T-helper 9 cell (primary cell): ENCODE results near the gene KRTAP6-1.

Source experiments
- DNase-seq: peaks from one replicate; pipeline ENCODE4 v3.0.0-alpha.2; 2020

The KRTAP6-1 gene

GRCh38 chr21:30577766-30578165, 36.0 kb downstream of the KRTAP6-1 start:
- DNase-seq: no peak

DNA sequence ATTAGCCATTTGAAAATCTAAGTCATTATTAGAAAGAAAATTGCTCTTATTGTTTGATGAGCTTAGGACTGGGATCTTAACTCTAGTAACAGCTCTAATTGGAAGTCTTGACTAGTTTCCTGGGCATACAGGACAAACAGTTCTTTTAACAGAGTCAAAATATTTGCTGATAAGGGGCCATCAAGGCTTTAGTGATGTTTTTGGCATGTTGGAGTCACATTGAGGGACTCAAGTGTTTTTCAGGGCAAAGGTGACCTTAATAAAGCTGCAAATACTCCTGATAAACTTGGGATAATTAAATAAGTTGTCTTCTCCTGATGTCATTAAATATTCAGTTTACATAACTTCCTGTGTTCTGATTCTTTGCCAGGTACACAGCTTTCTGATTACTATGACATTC, 46.1 kb downstream of the KRTAP6-1 start:
- DNase-seq: no peak

- no peak for DNase-seq
Observed at GRCh38 chr21:30563630-30564029, 50.1 kb downstream of the KRTAP6-1 start.
